Stimulated activated CD8-positive, alpha-beta memory T cell treated with anti-CD3 and anti-CD28 coated beads, Interleukin-12 subunit alpha, Interleukin-12 subunit beta, amount 100 ng/mL, for 1 hour (primary cell): ENCODE measurements around the gene PROP1.
"Not testable (repeated sequence)": the region's sequence is repeated elsewhere in the genome, so short reads cannot be mapped to it uniquely, and the experiment has no call there.

ENCODE experiments used
- DNase-seq: peaks from one replicate; pipeline ENCODE4 v3.0.0-alpha.2; 2020; ENCODE audit warnings: low read depth

PROP1 gene

DNA sequence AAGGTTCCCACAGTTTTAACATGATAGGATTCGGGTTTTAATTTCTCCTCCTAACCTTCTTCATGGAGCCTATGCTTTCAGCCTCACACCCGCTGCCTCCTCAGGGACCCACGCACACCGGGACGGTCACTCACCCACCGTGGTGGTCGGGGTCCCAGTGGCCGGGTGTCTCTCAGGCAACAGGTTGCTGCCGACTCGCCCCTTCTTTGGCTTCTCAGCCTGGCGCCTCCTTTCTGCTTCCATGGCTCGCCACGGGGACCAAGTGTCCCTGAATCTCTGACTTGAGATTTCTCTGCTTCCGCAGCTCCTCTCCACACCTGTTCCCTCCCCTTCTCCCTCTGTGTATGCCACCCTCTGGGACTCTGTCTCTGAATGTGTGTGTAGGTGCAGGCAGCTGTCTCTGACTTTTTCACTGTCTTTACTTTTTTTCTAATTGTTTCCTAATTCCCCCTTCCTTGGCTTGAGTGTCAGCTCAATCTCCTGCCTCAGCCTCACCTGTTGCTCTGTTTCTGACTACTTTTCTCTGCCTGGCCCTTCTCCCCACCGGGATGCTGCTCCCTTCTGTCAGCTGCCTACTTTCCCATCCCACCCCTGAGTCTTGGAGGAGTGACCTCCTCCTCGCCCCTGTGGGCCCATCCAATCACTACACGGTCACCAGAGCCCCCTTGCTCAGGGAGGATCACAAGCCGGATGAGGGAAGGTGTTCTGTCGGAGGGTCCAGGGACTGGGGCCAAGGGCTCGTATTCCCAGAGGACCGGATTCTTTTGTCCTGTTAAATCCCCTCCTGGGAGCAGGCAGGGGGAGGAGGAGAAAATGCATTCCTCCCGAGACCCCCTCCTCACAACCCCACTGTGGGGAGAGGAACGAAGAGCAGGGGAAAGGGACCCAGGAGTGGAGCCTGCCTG lies at the start of gene PROP1:
PROP1 (minus strand) TSS at position 552 of the 905 bp plus-strand sequence; CDS start at position 243, 309 bp downstream.
- no peak for DNase-seq

DNA sequence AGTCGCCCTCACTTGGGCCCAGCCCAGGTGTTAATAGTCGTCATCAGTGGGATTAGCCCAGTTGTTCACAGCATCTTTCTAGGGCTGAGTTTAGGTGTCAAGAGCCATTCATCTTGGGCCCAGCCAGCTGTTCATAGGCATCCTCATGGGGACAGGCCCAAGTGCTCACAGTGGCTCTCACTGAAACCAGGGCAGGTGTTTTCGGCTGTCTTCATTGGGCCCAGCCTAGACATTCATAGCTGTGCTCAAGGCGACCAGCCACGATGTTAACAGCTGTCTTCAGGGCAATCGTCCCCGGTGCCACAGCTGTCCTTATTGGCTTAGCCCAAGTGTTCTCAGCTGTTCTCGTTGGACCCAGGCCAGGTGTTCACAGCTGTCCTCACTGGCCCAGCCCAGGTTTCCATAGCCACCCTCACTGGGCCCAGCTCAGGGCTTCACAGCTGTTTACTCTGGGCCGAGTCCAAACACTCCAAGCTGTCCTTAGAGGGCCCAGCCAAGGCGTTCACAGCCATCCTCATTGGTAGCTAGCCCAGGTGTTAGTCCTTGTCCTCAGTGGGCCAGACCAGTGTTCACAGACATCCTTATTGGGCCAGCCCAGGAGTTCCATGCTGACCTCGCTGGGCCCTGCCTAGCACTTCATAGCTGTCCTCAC lies 23.5 kb upstream of the PROP1 start:
- not testable (repeated sequence) for DNase-seq

DNA sequence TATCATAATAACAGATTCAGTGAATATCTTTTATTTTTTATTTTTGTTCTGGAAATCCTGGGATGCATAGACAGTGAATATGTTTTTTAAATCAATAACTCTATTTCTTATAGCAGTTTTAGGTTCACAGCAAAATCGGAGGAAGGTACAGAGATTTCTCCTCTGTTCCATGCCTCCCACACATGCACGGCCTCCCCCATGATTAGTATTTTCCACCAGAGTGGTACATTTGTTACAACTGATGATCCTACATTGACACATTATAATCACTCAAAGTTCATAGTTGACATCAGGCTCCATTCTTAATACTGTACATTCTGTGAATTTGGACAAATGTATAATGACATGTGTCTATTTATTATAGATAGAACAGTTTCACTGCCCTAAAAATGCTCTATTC lies 16.7 kb upstream of the PROP1 start:
- not testable (repeated sequence) for DNase-seq

DNA sequence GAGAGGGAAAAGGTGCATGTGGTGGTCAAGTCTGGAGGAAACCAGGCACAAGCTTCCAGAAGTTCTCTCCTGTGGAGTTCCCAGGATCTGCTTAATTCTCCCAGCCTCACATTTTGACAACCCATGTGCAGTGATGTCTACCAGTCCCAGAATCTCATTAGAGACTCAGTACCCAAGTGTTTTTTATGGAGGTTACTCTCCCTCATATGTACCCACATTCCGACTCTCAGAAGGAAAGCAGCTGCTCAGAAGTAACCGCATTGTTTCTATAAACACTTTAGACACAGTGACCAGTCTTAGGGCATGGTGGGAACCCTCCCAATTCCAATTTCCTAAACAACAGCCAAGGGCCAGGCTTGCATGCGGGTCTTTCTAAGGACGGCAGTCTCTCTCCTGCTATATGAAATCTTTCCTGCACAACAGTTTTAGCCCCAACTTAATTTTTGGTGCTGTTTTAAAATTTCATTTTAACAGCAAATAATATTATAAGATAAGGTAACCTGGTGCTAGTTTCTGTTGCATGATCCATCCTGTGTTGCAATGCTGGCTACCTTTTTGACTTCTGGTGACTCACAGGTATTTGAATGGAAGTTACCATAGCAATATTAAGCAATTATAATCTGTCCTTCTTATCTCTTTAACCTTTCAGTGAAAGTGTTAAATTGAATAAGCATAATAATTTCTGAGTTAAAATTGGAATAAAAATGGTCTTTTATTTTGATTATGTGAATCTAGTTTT lies 15.9 kb upstream of the PROP1 start:
- DNase-seq: not testable (repeated sequence)

DNA sequence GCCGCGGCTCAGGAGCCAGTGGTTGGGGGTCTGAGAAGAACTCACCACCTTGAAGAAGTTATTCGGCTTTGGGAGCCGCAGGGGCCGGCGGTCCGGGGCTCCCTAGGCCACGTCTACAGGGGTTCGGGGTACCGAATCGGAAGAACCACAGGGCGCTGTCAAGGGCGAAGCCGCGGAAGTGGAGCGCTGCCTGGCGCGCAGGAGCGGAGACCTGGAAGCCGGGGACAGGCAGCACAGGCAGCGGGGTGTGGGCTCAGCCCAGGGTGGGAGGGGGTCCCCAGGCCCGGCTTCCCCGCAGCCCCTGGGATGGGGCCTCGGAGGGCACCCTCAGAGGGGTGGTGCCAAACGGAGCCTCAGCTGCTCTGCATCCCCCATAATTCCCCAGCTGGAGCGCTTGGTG lies 11.2 kb upstream of the PROP1 start:
- DNase-seq: not testable (repeated sequence)

GRCh38 chr5:178006536-178007231 lies 10.6 kb upstream of the PROP1 start:
- DNase-seq: peak; percentile 22

GRCh38 chr5:178006181-178006535 lies 10.1 kb upstream of the PROP1 start:
- not testable (repeated sequence) for DNase-seq

DNA sequence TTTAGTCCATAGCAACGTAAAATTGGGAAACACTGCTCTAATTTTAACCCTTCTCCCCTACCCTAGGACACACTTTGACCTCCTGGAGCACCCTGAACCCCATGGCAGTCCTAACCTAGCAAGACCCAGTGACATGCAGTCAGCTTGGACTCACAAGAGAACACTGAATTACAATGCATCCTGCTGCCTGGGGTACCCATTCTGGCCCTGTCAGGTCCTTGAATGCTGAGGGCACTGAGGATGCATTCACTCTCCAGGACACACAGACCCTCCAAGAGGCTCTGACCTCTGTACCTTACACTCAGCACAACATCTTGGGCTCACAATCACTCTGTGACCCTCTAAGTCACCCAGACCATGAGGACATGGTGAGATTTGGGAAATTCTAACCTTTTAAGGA lies 1.8 kb upstream of the PROP1 start:
- DNase-seq: no peak

GRCh38 chr5:177997319-177997670 lies 1.3 kb upstream of the PROP1 start:
- DNase-seq: no peak

GRCh38 chr5:177996660-177997318 lies 747 bp upstream of the PROP1 start:
- no peak for DNase-seq

DNA sequence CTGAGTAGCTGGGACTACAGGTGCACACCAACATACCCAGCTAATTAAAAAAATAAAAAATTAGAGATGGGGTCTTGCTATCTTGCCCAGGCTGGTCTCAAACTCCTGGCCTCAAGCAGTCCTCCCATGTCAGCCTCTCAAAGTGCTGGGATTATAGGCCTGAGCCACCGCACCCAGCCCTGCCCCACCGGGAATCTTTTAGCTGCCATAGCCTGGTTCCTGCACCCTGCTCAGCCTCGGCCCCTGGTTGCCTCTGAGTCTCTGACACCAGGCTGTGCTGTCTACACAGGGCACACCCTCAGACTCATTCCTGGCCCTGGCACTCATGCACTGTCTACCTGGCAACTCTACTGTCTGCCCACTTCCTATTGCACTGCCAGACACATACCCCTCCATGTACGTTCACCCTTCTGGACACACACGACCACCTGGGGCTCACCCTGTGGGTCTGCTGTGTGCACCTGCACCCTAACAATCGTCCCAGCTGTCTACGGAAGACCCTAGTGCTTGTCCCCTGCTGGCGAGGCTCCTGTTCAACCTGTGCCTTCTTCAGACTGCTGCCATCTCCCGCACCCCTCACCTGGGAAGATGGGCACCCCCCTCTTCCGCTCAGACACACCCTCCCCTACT lies 1.4 kb downstream of the PROP1 start:
- DNase-seq: no peak

- DNase-seq: no peak
Measured at GRCh38 chr5:177994063-177994462, 2.0 kb downstream of the PROP1 start.

- no peak for DNase-seq
Measured at GRCh38 chr5:177992466-177992865, 3.6 kb downstream of the PROP1 start.

- DNase-seq: no peak
Measured at GRCh38 chr5:177988989-177989625, 6.9 kb downstream of the PROP1 start.

- no peak for DNase-seq
Measured at GRCh38 chr5:177987326-177987725, 8.7 kb downstream of the PROP1 start.

DNA sequence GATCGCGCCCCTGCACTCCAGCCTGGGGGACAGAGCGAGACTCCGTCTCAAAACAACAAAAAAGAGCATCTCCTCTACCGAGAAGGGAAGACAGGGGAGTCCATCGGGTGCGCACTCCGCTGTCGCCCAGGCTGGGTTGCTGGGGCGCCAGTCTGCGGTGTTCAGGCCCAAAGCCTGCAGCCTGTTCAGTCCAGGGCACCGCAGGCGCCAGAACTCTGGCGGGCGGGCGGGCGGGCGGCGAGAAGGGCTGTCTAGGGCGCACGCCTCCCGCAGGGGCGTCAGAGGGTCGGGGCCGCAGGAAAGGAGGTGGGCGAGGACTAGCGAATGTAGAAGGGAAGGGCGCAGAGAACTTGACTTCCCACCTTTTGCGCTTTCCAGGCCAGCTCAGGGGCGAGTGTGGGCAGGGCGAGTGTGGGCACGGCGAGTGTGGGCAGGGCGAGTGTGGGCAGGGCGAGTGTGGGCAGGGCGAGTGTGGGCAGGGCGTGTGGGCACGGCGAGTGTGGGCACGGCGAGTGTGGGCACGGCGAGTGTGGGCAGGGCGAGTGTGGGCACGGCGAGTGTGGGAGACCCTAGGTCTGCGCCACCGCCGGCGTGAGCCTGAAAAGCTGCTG lies 10.5 kb downstream of the PROP1 start:
- no peak for DNase-seq

GRCh38 chr5:177984584-177985206 lies 11.3 kb downstream of the PROP1 start:
- no peak for DNase-seq

- DNase-seq: no peak
Measured at GRCh38 chr5:177983763-177984583, 12.1 kb downstream of the PROP1 start.

- no peak for DNase-seq
Measured at GRCh38 chr5:177982956-177983355, 13.1 kb downstream of the PROP1 start.
